Measurements from ENCODE around the gene EI24. TPM values are rescaled to one million over a fixed set of nuclear protein-coding genes. Genes with fewer than 3 reads are reported as not detected.
A peak's percentile ranks its signal among the peaks of the same experiment; 100 is the strongest.

EI24 gene

GRCh38 chr11:125625225-125625629, 56.0 kb downstream of the EI24 start:
- Histone ChIP-seq H3K56ac (ENCODE audit: low read length) (peak overlapping the region; percentile 98), H3K4me1 (ENCODE audit: control insufficient read depth, low read depth, low read length) (no peaks in the 10 kb centered on the region), H3K27me3 (ENCODE audit: insufficient read depth, low read length, poor library complexity) (no peaks in the 10 kb centered on the region), H2AK5ac (ENCODE audit: low read length) (no peak overlapping the region), H3K79me1 (ENCODE audit: low read length) (peaks cover 3% of the 10 kb centered on the region), H3K23ac (ENCODE audit: low read length) (no peak overlapping the region), H3K4me3 (ENCODE audit: low read length) (peak overlapping the region; percentile 71), H3K4ac (ENCODE audit: low read depth, low read length) (peak overlapping the region; percentile 22), H3K36me3 (ENCODE audit: control insufficient read depth, insufficient read depth, low read length) (no peaks in the 10 kb centered on the region), H3K9ac (ENCODE audit: low read length) (peak overlapping the region; percentile 91), H4K8ac (ENCODE audit: low read depth, low read length) (no peak overlapping the region), H4K5ac (ENCODE audit: low read length) (no peak overlapping the region), H3K18ac (ENCODE audit: low read length) (peak overlapping the region; percentile 2), H2BK5ac (ENCODE audit: low read length) (peak overlapping the region; percentile 38), H2BK120ac (ENCODE audit: low read depth, low read length) (no peak overlapping the region), H2BK15ac (replicated peaks; ENCODE audit: low read depth) (no peak overlapping the region), H3K27ac (ENCODE audit: low read depth, low read length) (peak overlapping the region; percentile 98), H3K4me2 (ENCODE audit: low read length) (peak overlapping the region; percentile 79), H3K79me2 (ENCODE audit: control insufficient read depth, insufficient read depth, low read length) (peaks cover 10% of the 10 kb centered on the region)
- no CpG with 5 or more reads among the region's 20 CpGs for WGBS (ENCODE audit: extremely low coverage, insufficient coverage, low lambda C conversion rate)
- DNase-seq = no peak

- H3K79me1 ChIP-seq (ENCODE audit: low read length) = peaks cover 3% of the 10 kb centered on the region
- H3K4me3 ChIP-seq (ENCODE audit: low read length) = peak overlapping the region; percentile 79
- H4K5ac ChIP-seq (ENCODE audit: low read length) = no peak overlapping the region
- H3K23ac ChIP-seq (ENCODE audit: low read length) = no peak overlapping the region
- H3K18ac ChIP-seq (ENCODE audit: low read length) = peak overlapping the region; percentile 34
- H2BK5ac ChIP-seq (ENCODE audit: low read length) = peak overlapping the region; percentile 73
- H3K27ac ChIP-seq (ENCODE audit: low read depth, low read length) = peak overlapping the region; percentile 98
- peak overlapping the region; percentile 79 for H3K4me2 ChIP-seq (ENCODE audit: low read length)
- no peaks in the 10 kb centered on the region for H3K4me1 ChIP-seq (ENCODE audit: control insufficient read depth, low read depth, low read length)
- no peaks in the 10 kb centered on the region for H3K36me3 ChIP-seq (ENCODE audit: control insufficient read depth, insufficient read depth, low read length)
- no peak overlapping the region for H2AK5ac ChIP-seq (ENCODE audit: low read length)
- H4K8ac ChIP-seq (ENCODE audit: low read depth, low read length) = no peak overlapping the region
- H2BK15ac ChIP-seq (replicated peaks; ENCODE audit: low read depth) = no peak overlapping the region
- no peak overlapping the region for H2BK120ac ChIP-seq (ENCODE audit: low read depth, low read length)
- peak; percentile 98 for DNase-seq
- no peaks in the 10 kb centered on the region for H3K27me3 ChIP-seq (ENCODE audit: insufficient read depth, low read length, poor library complexity)
- peaks cover 10% of the 10 kb centered on the region for H3K79me2 ChIP-seq (ENCODE audit: control insufficient read depth, insufficient read depth, low read length)
- no CpG with 5 or more reads among the region's 51 CpGs for WGBS (ENCODE audit: extremely low coverage, insufficient coverage, low lambda C conversion rate)
- peak overlapping the region; percentile 22 for H3K4ac ChIP-seq (ENCODE audit: low read depth, low read length)
- peak overlapping the region; percentile 91 for H3K9ac ChIP-seq (ENCODE audit: low read length)
- H3K56ac ChIP-seq (ENCODE audit: low read length) = peak overlapping the region; percentile 98
Observed at GRCh38 chr11:125625630-125626287, 56.5 kb downstream of the EI24 start.

GRCh38 chr11:125626288-125626950, 57.1 kb downstream of the EI24 start:
- DNase-seq = peak; percentile 99
- Histone ChIP-seq H3K4me2 (ENCODE audit: low read length) (peak overlapping the region; percentile 82), H2BK15ac (replicated peaks; ENCODE audit: low read depth) (no peak overlapping the region), H3K27ac (ENCODE audit: low read depth, low read length) (peak overlapping the region; percentile 98), H3K4me3 (ENCODE audit: low read length) (peak overlapping the region; percentile 90), H3K4ac (ENCODE audit: low read depth, low read length) (peak overlapping the region; percentile 63), H4K8ac (ENCODE audit: low read depth, low read length) (no peak overlapping the region), H3K79me1 (ENCODE audit: low read length) (peaks cover 3% of the 10 kb centered on the region), H3K4me1 (ENCODE audit: control insufficient read depth, low read depth, low read length) (no peaks in the 10 kb centered on the region), H3K79me2 (ENCODE audit: control insufficient read depth, insufficient read depth, low read length) (peaks cover 10% of the 10 kb centered on the region), H4K5ac (ENCODE audit: low read length) (no peak overlapping the region), H3K23ac (ENCODE audit: low read length) (no peak overlapping the region), H3K18ac (ENCODE audit: low read length) (peak overlapping the region; percentile 61), H3K27me3 (ENCODE audit: insufficient read depth, low read length, poor library complexity) (no peaks in the 10 kb centered on the region), H3K36me3 (ENCODE audit: control insufficient read depth, insufficient read depth, low read length) (no peaks in the 10 kb centered on the region), H2BK5ac (ENCODE audit: low read length) (peak overlapping the region; percentile 76), H3K9ac (ENCODE audit: low read length) (peak overlapping the region; percentile 91), H3K56ac (ENCODE audit: low read length) (peak overlapping the region; percentile 98), H2AK5ac (ENCODE audit: low read length) (no peak overlapping the region), H2BK120ac (ENCODE audit: low read depth, low read length) (no peak overlapping the region)
- WGBS (ENCODE audit: extremely low coverage, insufficient coverage, low lambda C conversion rate) = no CpG with 5 or more reads among the region's 18 CpGs

- Histone ChIP-seq H2BK5ac (ENCODE audit: low read length) (no peak overlapping the region), H3K79me2 (ENCODE audit: control insufficient read depth, insufficient read depth, low read length) (peaks cover 10% of the 10 kb centered on the region), H3K4me3 (ENCODE audit: low read length) (peak overlapping the region; percentile 90), H3K18ac (ENCODE audit: low read length) (peak overlapping the region; percentile 61), H3K36me3 (ENCODE audit: control insufficient read depth, insufficient read depth, low read length) (no peaks in the 10 kb centered on the region), H3K9ac (ENCODE audit: low read length) (peak overlapping the region; percentile 91), H4K8ac (ENCODE audit: low read depth, low read length) (no peak overlapping the region), H3K4me2 (ENCODE audit: low read length) (peak overlapping the region; percentile 82), H3K23ac (ENCODE audit: low read length) (no peak overlapping the region), H4K5ac (ENCODE audit: low read length) (no peak overlapping the region), H3K27ac (ENCODE audit: low read depth, low read length) (no peak overlapping the region), H3K4me1 (ENCODE audit: control insufficient read depth, low read depth, low read length) (no peaks in the 10 kb centered on the region), H3K56ac (ENCODE audit: low read length) (peak overlapping the region; percentile 98), H3K79me1 (ENCODE audit: low read length) (peaks cover 3% of the 10 kb centered on the region), H3K4ac (ENCODE audit: low read depth, low read length) (no peak overlapping the region), H3K27me3 (ENCODE audit: insufficient read depth, low read length, poor library complexity) (no peaks in the 10 kb centered on the region), H2AK5ac (ENCODE audit: low read length) (no peak overlapping the region), H2BK120ac (ENCODE audit: low read depth, low read length) (no peak overlapping the region), H2BK15ac (replicated peaks; ENCODE audit: low read depth) (no peak overlapping the region)
- no CpG with 5 or more reads among the region's 7 CpGs for WGBS (ENCODE audit: extremely low coverage, insufficient coverage, low lambda C conversion rate)
- DNase-seq = no peak
Observed at GRCh38 chr11:125627236-125627910, 58.1 kb downstream of the EI24 start.

Small RNA genes within 50 kb of the gene (small RNA-seq; reads per million reads assigned to genes)
- not detected for gene RNU6-1156P (ENCODE audit: insufficient read depth)

All from mesendoderm (in vitro differentiated cells).